Measurements from ENCODE around the gene DNER.
A peak's percentile ranks its signal among the peaks of the same experiment; 100 is the strongest.
"Not testable (repeated sequence)": the region's sequence is repeated elsewhere in the genome, so short reads cannot be mapped to it uniquely, and the experiment has no call there.

Gene DNER

GRCh38 chr2:229714736-229715541, 584 bp upstream of the DNER start:
- DNase-seq (ENCODE audit: low spot score), result peak; percentile 69

GRCh38 chr2:229713371-229714079, 830 bp downstream of the DNER start:
- no peak for DNase-seq (ENCODE audit: low spot score)

GRCh38 chr2:229712136-229712535, 2.2 kb downstream of the DNER start:
- DNase-seq (ENCODE audit: low spot score), result no peak

- DNase-seq (ENCODE audit: low spot score), result no peak
These were observed 6.0 kb downstream of the DNER start for GRCh38 chr2:229708335-229708734.

GRCh38 chr2:229703909-229704630, 10.3 kb downstream of the DNER start:
- DNase-seq (ENCODE audit: low spot score), result no peak

GRCh38 chr2:229701716-229702115, 12.6 kb downstream of the DNER start:
- DNase-seq (ENCODE audit: low spot score), result no peak

GRCh38 chr2:229701062-229701461, 13.3 kb downstream of the DNER start:
- DNase-seq (ENCODE audit: low spot score), result no peak

- DNase-seq (ENCODE audit: low spot score), result no peak
These were observed 18.4 kb downstream of the DNER start for GRCh38 chr2:229695961-229696360.

- not testable (repeated sequence) for DNase-seq (ENCODE audit: low spot score)
These were observed 20.5 kb downstream of the DNER start for GRCh38 chr2:229693845-229694244.

- DNase-seq (ENCODE audit: low spot score), result no peak
These were observed 22.7 kb downstream of the DNER start for GRCh38 chr2:229691631-229692030.

GRCh38 chr2:229689307-229689839, 25.0 kb downstream of the DNER start:
- DNase-seq (ENCODE audit: low spot score), result no peak

- no peak for DNase-seq (ENCODE audit: low spot score)
These were observed 26.2 kb downstream of the DNER start for GRCh38 chr2:229688141-229688540.

GRCh38 chr2:229686122-229686919, 28.0 kb downstream of the DNER start:
- no peak for DNase-seq (ENCODE audit: low spot score)

GRCh38 chr2:229684942-229685562, 29.3 kb downstream of the DNER start:
- no peak for DNase-seq (ENCODE audit: low spot score)

- no peak for DNase-seq (ENCODE audit: low spot score)
These were observed 34.8 kb downstream of the DNER start for GRCh38 chr2:229679393-229680125.

- no peak for DNase-seq (ENCODE audit: low spot score)
These were observed 38.8 kb downstream of the DNER start for GRCh38 chr2:229675569-229675968.

- DNase-seq (ENCODE audit: low spot score), result no peak
These were observed 39.4 kb downstream of the DNER start for GRCh38 chr2:229674830-229675530.

- no peak for DNase-seq (ENCODE audit: low spot score)
These were observed 40.7 kb downstream of the DNER start for GRCh38 chr2:229673676-229674075.

GRCh38 chr2:229672021-229672420, 42.3 kb downstream of the DNER start:
- no peak for DNase-seq (ENCODE audit: low spot score)

GRCh38 chr2:229669841-229670240, 44.5 kb downstream of the DNER start:
- DNase-seq (ENCODE audit: low spot score), result no peak
